Measurements from ENCODE around the gene NECAB3.
"Not testable (repeated sequence)": the region's sequence is repeated elsewhere in the genome, so short reads cannot be mapped to it uniquely, and the experiment has no call there.

The NECAB3 gene

DNA sequence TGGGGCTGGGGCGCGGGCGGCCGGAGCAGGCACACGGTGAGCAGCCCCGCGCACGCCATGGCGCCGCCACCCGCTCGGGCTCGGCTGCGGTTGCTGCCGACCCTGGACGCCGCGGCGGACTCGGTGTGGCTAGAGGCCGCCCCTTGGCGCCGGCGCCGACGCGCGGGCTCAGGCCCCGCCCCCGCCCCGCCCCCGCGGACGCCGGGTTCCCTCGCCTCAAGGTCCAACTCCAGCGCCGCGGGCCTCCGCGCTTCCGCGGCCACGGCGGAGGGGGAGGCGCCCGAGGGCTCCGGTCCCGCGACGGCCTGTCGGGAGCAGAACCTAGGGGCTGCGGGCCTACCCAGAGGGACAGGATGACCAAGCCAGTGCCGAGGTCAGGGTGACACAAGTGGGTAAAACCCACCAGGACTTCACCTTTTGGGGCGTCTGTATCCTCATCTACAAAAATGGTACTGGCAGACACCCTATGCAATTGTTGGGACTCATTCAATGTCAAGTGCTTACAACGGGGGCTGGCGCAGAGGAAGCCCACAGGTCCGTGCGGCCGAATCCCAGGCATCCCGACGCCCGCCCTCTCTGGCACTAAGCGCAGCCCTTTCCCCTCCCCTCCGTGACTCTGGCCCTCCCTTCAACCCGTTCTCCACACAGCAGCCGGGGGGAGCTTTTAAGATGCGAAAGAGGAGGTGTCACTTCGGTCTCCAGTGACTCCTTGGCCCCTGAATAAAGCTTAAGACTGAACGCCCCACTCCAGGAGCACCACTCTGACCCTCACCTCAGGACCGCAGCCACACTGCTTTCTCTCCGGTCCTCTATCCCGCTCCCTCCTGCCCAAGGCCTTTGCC lies at the start of gene NECAB3:
TSS of gene NECAB3 (minus strand) at position 135 of the 842 bp plus-strand sequence. CDS start at position 59, 76 bp downstream.
- DNase-seq, result peak; percentile 87

DNA sequence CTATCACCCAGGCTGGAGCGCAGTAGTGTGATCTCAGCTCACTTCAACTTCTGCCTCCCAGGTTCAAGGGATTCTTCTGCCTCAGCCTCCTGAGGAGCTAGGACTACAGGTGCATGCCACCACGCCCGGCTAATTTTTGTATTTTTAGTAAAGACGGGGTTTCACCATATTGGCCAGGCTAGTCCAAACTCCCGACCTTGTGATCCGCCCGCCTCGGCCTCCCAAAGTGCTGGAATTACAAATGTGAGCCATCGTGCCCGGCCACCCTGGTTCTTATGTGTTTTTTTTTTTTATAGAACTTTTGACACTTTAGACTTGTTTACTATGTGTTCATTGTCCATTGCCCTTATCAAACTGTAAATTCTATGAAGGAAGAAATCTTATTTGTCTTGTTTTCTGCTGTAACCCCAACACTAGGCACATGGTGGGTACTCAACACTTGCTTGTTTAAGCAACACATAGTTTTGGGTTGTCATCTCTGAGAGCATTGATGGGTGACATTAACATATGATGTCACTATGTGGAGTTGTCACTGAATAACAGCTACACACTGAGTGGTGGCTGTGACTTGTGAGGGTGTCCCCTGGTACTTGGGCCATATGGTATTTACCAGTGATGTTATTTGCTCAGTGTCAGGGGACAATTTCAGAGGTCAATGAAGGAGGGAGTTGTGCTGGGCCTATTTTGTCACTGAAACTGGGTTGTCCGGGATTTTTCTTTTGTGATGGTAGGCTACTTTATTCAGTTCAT lies 47.3 kb upstream of the NECAB3 start:
- no peak for DNase-seq

DNA sequence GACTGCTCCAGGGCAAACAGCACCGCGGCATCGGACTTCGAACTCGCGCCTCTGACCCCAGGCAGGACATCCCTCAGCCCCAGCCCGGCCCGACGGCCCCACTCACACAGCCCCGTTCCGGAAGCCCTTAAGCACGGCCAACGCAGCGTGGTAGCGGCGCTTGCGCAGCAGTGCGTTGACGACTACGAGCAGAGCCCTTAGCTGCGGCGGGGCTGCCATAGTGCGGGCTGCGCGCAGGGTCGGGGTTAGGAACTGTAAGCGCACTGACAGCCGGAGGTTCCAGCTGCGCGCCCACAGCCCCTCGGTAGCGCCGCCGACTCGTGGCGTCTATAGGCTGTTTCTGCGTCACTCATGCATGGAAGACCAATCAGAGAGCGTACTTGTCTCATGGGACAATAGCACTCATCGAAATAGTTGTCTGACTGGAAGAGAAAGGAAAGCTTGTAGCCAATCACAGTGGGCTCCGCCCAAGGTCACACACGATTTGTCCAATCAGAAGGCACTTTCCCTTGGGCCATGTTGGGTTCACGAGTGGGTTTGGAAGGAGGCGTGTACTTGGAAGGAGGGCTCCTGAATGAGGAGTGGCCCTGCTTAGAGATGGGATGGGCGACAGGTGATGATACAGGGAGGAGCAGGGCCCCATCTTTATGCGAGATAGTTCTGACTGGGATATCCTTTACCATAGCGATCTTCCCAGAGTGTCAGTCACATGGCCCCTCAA lies 45.9 kb upstream of the NECAB3 start, which contains the start of gene PXMP4:
TSS of gene PXMP4 (minus strand) at position 322 of the 721 bp plus-strand sequence. CDS start at position 219, 103 bp downstream.
- peak; percentile 95 for DNase-seq

DNA sequence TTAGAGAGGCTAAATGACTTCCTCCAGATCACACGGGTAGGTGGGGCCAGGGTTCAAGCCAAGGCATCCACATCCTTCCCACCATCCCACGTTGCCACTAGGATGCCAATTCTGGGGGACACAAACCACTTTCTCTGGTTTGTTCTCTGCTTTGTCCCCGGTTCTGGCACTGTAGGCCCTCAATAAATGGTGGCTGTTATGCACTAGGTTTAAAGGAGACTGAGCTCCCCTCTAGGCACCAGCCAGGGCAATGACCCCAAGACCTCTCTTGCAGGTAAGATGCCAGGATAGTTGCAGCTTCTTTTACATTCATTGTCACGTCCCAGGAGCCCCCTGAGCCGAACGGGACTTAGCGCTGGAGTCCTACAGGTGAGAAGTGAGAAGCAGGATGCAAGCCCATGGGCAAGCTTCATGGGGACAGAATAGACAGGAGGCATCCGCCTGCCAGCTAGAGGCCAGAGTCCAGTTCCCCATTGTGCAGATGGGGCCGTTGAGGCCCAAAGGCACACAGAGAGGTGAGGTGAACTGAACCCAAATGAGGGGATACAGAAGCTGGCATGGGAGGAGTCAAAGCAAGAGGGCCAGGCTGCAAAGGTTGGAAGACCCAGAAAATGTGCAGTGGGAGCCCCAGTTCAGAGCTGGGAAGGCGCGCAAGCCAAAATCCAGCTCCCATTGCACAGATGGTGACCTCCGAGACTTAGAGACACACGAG lies 45.2 kb upstream of the NECAB3 start:
- DNase-seq, result no peak

DNA sequence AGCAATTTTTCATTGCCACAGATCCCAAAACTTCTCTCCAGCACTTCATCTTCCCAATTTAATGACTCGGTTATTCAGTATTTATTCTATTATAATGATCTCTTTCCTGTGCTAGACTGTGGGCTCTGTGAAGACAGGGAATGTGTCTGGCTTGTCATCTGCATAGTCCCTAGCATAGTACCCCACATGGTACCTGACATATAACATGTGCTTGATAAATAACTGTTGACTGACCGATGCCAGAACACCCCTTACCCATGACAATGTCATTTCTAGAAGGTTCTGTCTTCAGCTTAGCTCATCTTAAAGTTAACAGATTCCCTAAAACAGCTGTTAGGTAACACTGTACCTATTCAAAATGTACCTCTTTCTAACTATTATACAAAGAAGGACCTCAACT lies 42.3 kb upstream of the NECAB3 start:
- no peak for DNase-seq

DNA sequence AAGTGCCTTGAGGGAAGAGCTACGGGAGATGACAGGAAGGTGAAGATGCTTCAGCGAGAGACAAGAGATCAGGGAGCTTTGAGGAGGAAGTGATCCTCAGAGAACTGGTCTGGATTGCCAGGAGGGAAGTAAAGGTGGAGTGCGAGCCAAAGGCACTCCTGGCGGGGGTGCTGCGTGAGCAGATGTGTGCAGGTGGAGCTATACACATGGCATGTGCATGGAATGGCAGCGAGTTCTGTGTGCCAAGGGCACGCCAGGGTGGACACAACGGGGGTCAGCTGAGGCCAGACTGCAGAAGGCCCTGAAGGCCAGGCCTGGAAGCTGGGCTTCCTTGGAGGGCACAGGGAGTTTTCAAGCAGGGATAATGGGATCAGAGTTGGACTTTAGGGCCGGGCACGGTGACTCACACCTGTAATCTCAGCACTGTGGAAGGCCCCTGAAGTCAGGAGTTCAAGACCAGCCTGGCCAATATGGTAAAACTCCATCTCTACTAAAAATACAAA lies 39.7 kb upstream of the NECAB3 start:
- no peak for DNase-seq

- no peak for DNase-seq
These were observed 37.2 kb upstream of the NECAB3 start for GRCh38 chr20:33711446-33711738.

DNA sequence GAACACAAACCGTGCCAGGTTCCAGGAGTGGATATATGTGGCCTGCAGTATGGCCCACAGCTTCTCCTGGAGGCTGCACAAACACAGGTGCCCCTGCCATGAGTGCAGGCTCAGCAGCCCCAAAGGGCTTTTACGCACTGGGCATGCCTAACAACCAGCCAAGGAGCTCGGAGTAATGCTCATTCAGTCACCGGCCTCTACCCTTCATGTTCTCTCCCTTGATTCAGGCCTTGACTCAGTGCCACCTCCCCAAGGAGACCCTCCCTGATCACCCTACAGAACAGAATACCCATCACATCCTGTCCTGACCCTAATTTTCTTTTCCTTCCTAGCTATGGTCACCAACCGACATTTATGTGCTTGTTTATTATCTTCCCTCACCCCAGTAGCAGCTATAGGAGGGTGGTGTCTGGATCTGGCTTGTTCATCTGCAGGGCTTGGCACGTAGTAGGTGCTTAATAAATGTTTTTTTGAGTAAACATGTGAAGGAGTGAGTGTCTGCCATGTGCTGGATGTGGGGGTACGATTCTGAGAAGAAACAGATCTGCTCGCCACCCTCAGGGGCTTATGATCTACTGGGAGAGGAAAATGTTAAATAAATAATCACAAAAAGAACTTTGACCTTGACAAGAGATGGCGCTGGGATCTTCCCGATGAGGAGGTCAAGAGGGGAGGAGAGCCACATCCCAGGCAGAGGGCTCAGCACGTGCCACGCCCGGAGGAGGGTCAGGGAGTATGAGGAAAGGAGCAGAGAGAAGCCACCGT lies 36.6 kb upstream of the NECAB3 start:
- no peak for DNase-seq

GRCh38 chr20:33709905-33710541 lies 35.8 kb upstream of the NECAB3 start:
- no peak for DNase-seq

GRCh38 chr20:33709398-33709797 lies 35.2 kb upstream of the NECAB3 start:
- no peak for DNase-seq

GRCh38 chr20:33707668-33708067 lies 33.4 kb upstream of the NECAB3 start:
- no peak for DNase-seq

DNA sequence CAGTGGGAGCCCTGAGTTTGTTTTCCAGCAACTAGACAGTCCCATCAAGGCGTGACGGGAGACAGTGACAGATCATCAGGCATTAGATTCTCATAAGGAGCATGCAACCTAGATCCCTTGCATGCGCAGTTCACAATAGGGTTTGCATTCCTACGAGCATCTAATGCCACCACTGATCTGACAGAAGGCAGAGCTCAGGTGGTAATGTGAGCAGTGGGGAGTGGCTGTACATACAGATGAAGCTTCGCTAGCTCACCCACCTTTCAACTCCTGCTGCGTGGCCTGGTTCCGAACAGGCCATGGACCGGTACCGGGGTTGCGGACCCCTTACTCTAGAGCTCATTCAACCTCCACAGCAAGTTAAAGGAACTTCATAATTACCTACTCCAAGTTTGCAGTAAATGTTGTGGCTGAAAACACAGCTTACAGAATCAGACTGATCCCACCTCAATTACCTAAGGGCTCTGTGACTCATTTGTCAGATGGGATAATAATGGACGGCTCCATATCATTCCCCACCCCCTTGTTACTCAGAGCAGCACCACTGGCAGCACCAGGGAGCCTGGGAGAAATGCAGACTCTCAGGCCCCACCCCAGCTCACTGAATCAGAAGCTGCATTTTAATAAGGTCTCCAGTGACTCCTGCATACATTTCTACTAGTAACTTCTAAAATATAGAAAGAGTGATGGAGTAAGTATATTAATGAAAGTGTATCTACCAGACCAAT lies 30.1 kb upstream of the NECAB3 start:
- DNase-seq, result no peak

- no peak for DNase-seq
These were observed 29.4 kb upstream of the NECAB3 start for GRCh38 chr20:33703498-33704137.

DNA sequence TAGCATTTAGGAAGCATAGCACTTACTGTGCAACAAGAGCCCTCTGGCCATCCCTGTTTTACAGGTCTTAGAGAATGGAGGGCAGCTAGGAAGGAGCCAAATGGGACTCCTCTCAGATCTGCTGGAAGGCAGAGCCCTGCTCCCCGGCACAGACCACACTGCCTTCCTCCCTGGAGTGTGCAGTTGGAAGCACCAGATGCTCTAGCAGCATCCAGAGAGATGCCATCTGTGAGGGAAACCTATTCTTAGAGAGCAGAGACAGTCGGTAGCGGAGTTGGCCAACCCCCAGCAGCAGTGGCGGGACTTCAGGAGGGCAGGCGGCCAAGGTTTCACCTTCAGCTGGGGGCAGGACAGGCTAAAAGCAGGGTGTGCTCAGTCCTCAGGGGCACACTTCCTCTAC lies 28.6 kb upstream of the NECAB3 start:
- no peak for DNase-seq

DNA sequence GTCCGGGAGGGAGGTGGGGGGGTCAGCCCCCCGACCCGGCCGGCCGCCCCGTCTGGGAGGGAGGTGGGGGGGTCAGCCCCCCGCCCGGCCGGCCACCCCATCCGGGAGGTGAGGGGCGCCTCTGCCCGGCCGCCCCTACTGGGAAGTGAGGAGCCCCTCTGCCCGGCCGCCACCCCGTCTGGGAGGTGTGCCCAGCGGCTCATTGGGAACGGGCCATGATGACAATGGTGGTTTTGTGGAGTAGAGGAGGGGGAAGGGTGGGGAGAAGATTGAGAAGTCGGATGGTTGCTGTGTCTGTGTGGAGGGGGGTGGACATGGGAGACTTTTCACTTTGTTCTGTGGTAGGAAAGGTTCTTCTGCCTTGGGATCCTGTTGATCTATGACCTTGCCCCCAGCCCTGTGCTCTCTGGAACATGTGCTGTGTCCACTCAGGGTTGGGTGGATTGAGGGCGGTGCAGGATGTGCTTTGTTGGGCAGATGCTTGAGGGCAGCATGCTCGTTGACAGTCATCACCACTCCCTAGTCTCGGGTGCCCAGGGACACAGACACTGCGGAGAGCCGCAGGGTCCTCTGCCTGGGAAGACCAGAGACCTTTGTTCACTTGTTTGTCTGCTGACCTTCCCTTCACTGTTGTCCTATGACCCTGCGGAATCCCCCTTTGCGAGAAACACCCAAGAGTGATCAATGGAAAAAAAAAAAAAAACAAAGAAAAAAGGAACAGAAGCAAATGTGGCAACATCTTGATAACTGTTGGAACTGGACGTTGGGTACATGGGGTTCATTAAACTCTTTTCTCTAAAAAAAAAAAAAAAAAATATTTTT lies 27.6 kb upstream of the NECAB3 start:
- DNase-seq, result no peak

DNA sequence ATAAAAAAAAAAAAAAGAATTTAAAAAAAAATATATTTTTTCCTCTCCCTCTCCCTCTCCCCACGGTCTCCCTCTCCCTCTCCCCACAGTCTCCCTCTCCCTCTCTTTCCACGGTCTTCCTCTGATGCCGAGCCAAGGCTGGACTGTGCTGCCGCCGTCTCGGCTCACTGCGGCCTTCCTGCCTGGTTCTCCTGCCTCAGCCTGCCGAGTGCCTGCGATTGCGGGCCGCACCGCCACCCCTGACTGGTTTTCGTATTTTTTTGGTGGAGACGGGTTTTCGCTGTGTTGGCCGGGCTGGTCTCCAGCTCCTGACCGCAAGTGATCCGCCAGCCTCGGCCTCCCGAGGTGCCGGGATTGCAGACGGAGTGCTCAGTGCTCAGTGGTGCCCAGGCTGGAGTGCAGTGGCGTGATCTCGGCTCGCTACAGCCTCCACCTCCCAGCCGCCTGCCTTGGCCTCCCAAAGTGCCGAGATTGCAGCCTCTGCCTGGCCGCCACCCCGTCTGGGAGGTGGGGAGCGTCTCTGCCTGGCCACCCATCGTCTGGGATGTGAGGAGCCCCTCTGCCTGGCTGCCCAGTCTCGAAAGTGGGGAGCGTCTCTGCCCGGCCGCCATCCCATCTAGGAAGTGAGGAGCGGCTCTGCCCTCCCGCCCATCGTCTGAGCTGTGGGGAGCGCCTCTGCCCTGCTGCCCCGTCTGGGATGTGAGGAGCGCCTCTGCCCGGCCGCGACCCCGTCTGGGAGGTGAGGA lies 26.6 kb upstream of the NECAB3 start:
- DNase-seq, result not testable (repeated sequence)

- not testable (repeated sequence) for DNase-seq
These were observed 24.7 kb upstream of the NECAB3 start for GRCh38 chr20:33698966-33699365.

- DNase-seq, result peak; percentile 70
These were observed 22.9 kb upstream of the NECAB3 start for GRCh38 chr20:33697129-33697528.
